Skeletal muscle tissue (tissue), 4 donors: Measurements from ENCODE around the gene MBNL1. TPM values are rescaled to one million over a fixed set of nuclear protein-coding genes. Genes with fewer than 3 reads are reported as not detected.

Source experiments
- H3K27ac ChIP-seq: one replicate; pipeline ENCODE4 v1.7.0; 2013; ENCODE audit warnings: mild to moderate bottlenecking, low read depth, low read length, inconsistent platforms
- H3K27me3 ChIP-seq, 3 donors: one replicate each; pipeline ENCODE4 v1.7.0; 2013; ENCODE audit warnings: low read length in 3 of 3; ENCODE audit not compliant: control insufficient read depth in 3 of 3, insufficient read depth in 3 of 3
- H3K36me3 ChIP-seq, 3 donors: one replicate each; pipeline ENCODE4 v1.7.0; 2013; ENCODE audit warnings: low read length in 3 of 3; ENCODE audit not compliant: control insufficient read depth in 3 of 3, insufficient read depth in 3 of 3
- H3K4me1 ChIP-seq, 3 donors: one replicate each; pipeline ENCODE4 v1.7.0; 2013; ENCODE audit warnings: low read length in 3 of 3, mild to moderate bottlenecking in 3 of 3; ENCODE audit not compliant: control insufficient read depth in 3 of 3, insufficient read depth in 3 of 3
- H3K4me3 ChIP-seq, 3 donors: one replicate each; pipeline ENCODE4 v1.7.0; 2013; ENCODE audit warnings: low read length in 3 of 3
- H3K9ac ChIP-seq, 3 donors: one replicate each; pipeline ENCODE4 v1.7.0; 2013; ENCODE audit warnings: low read length in 3 of 3, mild to moderate bottlenecking in 3 of 3, moderate library complexity in 2 of 3, low read depth in 1 of 3
- H3K9me3 ChIP-seq, 3 donors: one replicate each; pipeline ENCODE4 v1.7.0; 2013; ENCODE audit warnings: low read length in 3 of 3; ENCODE audit not compliant: control insufficient read depth in 3 of 3
- total RNA-seq: library from RNA; depleted of rRNA; stranded (reverse); fragments of >200 nt; gene quantifications from one replicate; pipeline ENCODE4 v1.2.3, GENCODE V29; 2014
- donor health status: Osteomylitis.

The MBNL1 gene
- 76.7 TPM for total RNA-seq

DNA sequence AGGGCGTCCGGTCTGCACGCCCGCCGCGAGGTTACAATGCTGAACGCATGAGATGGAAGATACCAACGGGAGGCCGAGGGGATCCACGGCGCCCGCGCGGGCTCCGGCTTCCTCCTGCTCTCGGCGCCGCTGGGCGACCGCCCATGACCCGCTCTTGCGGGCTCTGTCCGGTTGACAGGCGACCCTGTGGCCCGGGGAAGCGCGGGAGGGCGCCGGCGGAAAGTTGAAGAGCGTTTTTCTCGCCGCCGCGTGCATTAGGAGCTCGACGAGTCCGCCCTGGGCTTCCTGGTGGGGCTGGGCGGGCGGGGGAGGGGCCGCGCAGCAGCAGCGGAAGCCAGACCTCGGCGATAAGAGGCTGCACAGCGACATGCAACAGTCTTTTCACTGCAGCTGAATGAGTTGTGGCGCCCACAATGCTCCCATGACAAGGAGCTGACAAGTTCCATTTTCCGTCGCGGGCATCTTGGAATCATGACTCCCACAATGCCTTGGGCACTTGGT, at the start of gene MBNL1:
Gene MBNL1, plus strand, starts transcription at position 375 of the 501 bp plus-strand sequence. CDS start 31,265 bp downstream, outside the sequence.
- Histone ChIP-seq H3K27ac (peak within 1 kb of the TSS; percentile 97), H3K9me3 (no peaks in the 10 kb centered on the region), H3K9ac (peak within 1 kb of the TSS; percentile 90 to 98 (median 90)), H3K27me3 (no peaks in the 10 kb centered on the region), H3K36me3 (peaks cover 0 to 5% (median 0%) of the 10 kb centered on the region in 3 donors), H3K4me3 (peak within 1 kb of the TSS; percentile 84 to 96 (median 86)), H3K4me1 (peaks cover 18 to 30% (median 18%) of the 10 kb centered on the region in 3 donors)

GRCh38 chr3:152219216-152219615, 49.5 kb upstream of the MBNL1 start:
- no peaks in the 10 kb centered on the region for H3K9me3 ChIP-seq
- peak overlapping the region in 1 of 3 donors; percentile 17 for H3K4me3 ChIP-seq
- peak overlapping the region; percentile 38 for H3K27ac ChIP-seq

GRCh38 chr3:152219769-152220255, 48.9 kb upstream of the MBNL1 start:
- Histone ChIP-seq H3K27ac (peak overlapping the region; percentile 38), H3K4me1 (peaks cover 0 to 10% (median 0%) of the 10 kb centered on the region in 3 donors), H3K9ac (no peak overlapping the region), H3K27me3 (no peaks in the 10 kb centered on the region), H3K36me3 (no peaks in the 10 kb centered on the region), H3K9me3 (no peaks in the 10 kb centered on the region), H3K4me3 (peak overlapping the region in 1 of 3 donors; percentile 17)

More at GRCh38 chr3:152219216-152219615, 49.5 kb upstream of the MBNL1 start:
- Histone ChIP-seq H3K4me1 (peaks cover 0 to 10% (median 0%) of the 10 kb centered on the region in 3 donors), H3K36me3 (no peaks in the 10 kb centered on the region), H3K9ac (no peak overlapping the region), H3K27me3 (no peaks in the 10 kb centered on the region)

DNA sequence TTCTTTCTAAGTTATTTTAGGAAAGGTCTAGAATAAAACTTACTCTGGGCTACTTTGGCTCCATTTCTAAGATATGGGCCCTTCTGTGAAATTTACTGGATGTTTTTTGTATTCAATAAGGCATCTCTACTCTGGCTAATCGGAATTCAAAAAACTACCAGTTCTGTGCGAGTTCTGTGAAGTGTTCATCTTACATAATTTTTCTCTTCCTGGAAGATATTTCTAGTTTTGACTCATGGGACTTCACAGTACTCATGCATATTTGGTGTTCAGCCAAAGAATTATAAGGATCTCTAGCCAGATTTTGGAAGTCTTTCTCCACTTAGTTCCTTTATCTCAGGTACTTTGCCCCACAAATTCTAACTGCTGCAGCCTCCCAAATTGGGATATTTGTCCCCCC, 46.4 kb upstream of the MBNL1 start:
- H3K36me3 ChIP-seq: no peaks in the 10 kb centered on the region
- H3K9ac ChIP-seq: no peak overlapping the region
- H3K4me1 ChIP-seq: peaks cover 0 to 10% (median 0%) of the 10 kb centered on the region in 3 donors
- no peak overlapping the region for H3K4me3 ChIP-seq
- no peaks in the 10 kb centered on the region for H3K27me3 ChIP-seq
- H3K9me3 ChIP-seq: no peaks in the 10 kb centered on the region
- peak overlapping the region; percentile 56 for H3K27ac ChIP-seq

DNA sequence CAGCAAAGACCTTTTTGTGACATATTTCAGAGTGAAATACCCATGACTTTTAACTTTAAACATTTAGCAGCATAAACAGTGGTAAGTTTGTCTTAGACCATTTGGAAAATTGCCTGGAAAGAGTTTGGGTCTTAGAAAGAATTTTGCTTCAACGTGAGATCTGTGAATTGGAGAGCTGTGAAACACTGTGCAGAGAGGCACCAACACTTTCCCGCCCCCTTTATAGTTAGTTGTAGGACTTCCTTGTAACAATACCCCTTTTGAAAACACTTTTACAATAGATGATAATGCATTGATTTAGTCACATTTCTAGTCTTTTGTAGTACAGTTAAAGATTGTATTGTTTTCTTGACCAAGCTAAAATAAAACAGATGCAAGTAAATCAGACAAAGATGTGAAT, 43.5 kb upstream of the MBNL1 start:
- Histone ChIP-seq H3K9ac (no peak overlapping the region), H3K4me1 (no peaks in the 10 kb centered on the region), H3K27me3 (no peaks in the 10 kb centered on the region), H3K4me3 (no peak overlapping the region), H3K36me3 (no peaks in the 10 kb centered on the region), H3K9me3 (no peaks in the 10 kb centered on the region), H3K27ac (no peak overlapping the region)

GRCh38 chr3:152226176-152226575, 42.6 kb upstream of the MBNL1 start:
- H3K4me1 ChIP-seq: no peaks in the 10 kb centered on the region
- no peak overlapping the region for H3K4me3 ChIP-seq
- H3K9me3 ChIP-seq: no peaks in the 10 kb centered on the region
- no peak overlapping the region for H3K27ac ChIP-seq
- H3K9ac ChIP-seq: no peak overlapping the region
- no peaks in the 10 kb centered on the region for H3K36me3 ChIP-seq
- no peaks in the 10 kb centered on the region for H3K27me3 ChIP-seq

- Histone ChIP-seq H3K27me3 (no peaks in the 10 kb centered on the region), H3K36me3 (no peaks in the 10 kb centered on the region), H3K9me3 (no peaks in the 10 kb centered on the region), H3K4me1 (no peaks in the 10 kb centered on the region), H3K9ac (no peak overlapping the region), H3K4me3 (no peak overlapping the region), H3K27ac (no peak overlapping the region)
These were observed 41.7 kb upstream of the MBNL1 start for GRCh38 chr3:152227027-152227426.

DNA sequence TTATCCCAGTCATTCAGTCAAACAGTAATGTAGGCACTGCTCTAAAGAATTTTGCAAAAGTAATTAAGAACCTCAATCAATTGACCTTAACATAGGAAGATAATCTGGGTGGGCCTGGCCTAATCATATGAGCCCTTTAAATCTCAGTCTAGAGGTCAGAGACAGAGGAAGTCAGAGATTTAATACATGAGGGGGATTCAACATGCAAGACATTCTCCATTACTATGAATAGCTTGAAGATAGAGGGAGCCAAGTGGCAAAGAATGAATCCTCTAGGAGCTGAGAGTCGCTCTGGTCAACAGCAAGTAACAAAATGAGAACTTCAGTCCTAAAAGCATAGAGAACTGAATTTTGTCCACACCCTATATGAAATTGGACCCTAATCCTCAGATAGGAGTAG, 39.0 kb upstream of the MBNL1 start:
- no peaks in the 10 kb centered on the region for H3K4me1 ChIP-seq
- H3K27me3 ChIP-seq: no peaks in the 10 kb centered on the region

GRCh38 chr3:152230370-152230769, 38.4 kb upstream of the MBNL1 start:
- no peaks in the 10 kb centered on the region for H3K27me3 ChIP-seq
- H3K4me1 ChIP-seq: no peaks in the 10 kb centered on the region
- no peak overlapping the region for H3K4me3 ChIP-seq
- H3K36me3 ChIP-seq: no peaks in the 10 kb centered on the region
- no peak overlapping the region for H3K9ac ChIP-seq
- H3K27ac ChIP-seq: no peak overlapping the region
- H3K9me3 ChIP-seq: no peaks in the 10 kb centered on the region

More for the DNA sequence above, 39.0 kb upstream of the MBNL1 start:
- H3K9me3 ChIP-seq: no peaks in the 10 kb centered on the region
- no peak overlapping the region for H3K4me3 ChIP-seq
- no peak overlapping the region for H3K27ac ChIP-seq
- no peaks in the 10 kb centered on the region for H3K36me3 ChIP-seq
- H3K9ac ChIP-seq: no peak overlapping the region

DNA sequence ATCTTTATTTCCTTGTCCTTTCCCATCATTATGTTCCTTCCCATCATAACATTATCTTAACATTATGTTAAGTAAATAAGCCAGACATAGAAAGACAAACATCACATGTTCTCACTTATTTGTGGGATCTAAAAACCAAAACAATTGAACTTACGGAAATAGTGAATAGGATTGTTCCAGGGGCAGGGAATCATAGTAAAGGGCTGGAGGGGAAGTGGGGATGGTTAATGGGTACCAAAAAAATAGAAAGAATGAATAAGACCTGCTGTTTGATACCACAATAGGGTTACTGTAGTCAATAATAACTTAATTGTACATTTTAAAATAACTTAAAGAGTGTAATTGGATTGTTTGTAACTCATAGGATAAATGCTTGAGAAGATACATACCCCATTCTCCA, 36.7 kb upstream of the MBNL1 start:
- no peaks in the 10 kb centered on the region for H3K27me3 ChIP-seq
- H3K4me1 ChIP-seq: peaks cover 0 to 3% (median 0%) of the 10 kb centered on the region in 3 donors
- H3K36me3 ChIP-seq: no peaks in the 10 kb centered on the region
- H3K4me3 ChIP-seq: no peak overlapping the region
- H3K9me3 ChIP-seq: no peaks in the 10 kb centered on the region
- no peak overlapping the region for H3K9ac ChIP-seq
- H3K27ac ChIP-seq: no peak overlapping the region
